GM21528 (cell line): ENCODE data around the gene HTT.
"Not testable (repeated sequence)": the region's sequence is repeated elsewhere in the genome, so short reads cannot be mapped to it uniquely, and the experiment has no call there.

Experiments
- ATAC-seq: cut with Tn5 transposase; IDR thresholded peaks from one replicate; pipeline ENCODE4 v1.9.1; 2021; ENCODE audit warnings: mild to moderate bottlenecking, moderate library complexity; ENCODE audit not compliant: unreplicated experiment, low FRiP score

HTT gene

DNA sequence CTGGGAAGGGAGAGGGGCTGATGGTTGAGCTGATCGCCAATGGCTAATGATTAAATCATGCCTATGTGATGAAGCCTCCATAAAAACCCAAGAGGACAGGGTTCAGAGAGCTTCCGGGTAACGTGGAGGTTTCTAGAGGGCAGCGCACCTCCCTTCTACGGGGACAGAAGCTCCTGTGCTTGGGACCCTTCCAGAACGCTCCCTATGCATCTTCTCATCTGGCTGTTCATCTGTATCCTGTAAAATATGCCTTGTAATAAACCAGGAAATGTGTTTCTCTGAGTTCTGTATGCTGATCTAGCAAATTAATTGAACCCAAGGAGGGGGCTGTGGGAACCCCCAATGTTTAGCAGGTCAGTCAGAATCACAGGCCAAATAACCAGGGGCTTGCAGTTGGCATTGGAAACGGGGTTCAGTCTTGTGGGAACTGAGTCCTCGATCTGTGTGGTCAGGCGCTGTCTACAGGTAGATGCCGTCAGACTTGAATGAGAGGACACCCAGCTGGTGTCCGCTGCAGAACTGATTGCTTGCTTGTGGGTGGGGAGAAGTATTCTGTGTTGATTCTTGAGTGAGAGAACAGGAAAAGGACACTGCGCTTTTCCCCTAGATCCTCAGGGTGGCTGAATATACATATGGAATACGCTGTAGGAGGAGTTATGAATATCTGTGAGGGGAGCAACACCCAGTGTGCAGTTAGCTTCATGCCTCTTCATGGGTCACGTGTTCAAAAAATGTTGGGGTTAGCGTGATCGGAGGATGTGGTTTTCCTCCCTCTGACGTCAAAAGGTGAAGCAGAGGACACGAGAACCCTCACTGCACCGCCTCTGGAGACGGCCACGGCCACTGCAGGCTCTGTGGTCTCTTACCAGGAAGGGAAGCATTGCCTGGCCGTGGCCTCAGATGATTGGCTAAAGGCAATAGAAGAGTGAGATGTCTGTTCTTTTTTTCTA lies 29.3 kb upstream of the HTT start:
- no peak for ATAC-seq

DNA sequence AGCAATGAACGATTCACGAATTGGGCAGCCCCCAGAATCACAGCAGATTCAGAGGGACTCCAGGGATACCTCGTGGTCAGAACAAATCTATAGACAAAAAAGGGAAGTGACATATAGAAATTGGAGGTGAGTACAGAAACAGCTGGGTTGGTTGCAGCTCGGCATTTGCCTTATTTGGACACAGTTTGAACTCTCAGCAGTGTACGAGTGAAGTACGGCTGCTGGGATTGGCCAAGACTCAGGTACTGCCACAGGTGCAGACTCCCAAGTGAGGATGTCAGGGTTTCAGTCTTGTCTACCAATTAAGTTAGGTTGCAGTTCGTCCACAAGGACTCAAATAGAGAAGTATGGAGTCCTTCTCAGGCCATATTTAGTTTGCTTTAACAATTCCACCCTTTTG lies 28.3 kb upstream of the HTT start:
- ATAC-seq: no peak

DNA sequence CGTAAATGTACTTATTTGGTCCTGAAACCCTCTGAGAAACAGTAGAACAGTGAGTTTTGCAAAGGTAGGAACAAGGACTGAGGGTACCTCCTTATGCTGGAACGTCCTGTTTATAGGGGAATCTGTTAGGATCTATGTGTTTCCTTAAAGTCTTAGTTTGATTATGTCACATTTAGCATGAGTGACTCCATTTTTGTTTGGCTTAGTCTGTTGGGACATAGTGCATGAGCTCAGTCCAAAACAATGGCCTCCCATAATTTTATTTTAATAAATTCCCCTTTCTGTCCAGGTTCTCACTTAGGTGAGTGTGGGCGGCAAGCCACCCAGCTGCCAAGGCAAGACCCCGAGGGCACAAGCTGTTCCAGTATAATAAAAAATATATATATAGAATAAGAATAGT lies 27.9 kb upstream of the HTT start:
- ATAC-seq: no peak

DNA sequence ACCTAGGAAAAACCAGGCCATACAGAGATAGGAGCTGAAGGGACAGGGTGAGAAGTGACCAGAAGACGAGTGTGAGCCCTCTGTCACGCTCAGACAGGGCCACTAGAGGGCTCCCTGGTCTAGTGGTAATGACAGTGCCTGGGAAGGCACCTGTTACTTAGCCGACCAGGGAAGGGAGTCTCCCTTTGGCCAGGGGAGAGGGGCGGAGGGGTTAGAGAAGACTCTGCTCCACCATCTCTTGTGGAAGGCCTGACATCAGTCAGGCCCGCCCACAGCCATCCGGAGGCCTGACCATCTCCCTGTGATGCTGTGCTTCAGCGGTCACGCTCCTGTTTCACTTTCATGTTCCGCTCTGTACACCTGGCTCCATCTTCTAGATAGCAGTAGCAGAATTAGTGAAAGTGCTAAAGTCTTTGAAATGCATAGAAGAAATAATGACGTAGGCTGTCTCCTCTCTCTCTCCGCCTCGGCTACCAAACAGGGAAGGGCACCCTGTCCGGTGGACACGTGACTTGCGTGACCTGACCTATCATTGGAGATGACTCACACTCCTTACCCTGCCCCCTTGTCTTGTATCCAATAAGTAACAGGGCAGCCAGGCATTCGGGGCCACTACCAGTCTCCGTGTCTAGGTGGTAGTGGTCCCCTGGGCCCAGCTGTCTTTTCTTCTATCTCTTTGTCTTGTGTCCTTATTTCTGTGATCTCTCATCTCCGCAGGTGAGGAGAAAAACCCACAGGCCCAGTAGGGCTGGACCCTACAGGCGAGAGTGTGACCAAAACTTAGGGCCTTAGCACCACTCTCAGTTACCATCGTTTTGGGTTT lies 26.8 kb upstream of the HTT start:
- ATAC-seq: peak; percentile 86

DNA sequence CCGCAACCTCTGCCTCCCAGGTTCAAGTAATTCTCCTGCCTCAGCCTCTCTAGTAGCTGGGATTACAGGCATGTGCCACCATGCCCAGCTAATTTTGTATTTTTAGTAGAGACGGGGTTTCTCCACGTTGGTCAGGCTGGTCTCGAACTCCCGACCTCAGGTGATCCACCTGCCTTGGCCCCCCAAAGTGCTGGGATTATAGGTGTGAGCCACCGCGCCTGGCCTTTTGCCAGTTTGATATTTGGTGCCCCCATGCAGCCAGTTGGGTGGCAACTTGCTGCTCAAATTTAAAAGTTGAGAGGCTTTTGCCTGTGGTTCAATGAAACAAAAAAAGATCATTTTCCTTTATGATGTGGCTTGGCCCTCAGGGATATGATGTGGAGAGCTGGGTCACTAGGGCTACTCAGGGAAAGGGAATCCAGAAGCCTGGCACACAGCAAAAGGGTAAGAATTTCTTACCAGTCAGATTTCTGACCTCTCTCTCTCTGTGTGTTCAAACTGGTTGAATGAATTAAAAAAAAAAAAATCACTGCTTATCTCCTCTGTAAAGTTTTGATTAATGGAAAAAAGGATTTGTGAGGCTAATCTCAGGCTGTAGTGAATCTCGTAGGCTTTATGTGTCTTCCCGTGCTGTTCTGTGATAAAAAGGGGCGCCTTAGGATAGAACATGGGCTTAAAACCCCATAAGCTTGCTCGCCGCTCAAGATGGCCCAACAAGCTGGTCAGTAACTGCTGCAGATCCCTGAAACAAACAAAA lies 23.2 kb upstream of the HTT start:
- not testable (repeated sequence) for ATAC-seq

DNA sequence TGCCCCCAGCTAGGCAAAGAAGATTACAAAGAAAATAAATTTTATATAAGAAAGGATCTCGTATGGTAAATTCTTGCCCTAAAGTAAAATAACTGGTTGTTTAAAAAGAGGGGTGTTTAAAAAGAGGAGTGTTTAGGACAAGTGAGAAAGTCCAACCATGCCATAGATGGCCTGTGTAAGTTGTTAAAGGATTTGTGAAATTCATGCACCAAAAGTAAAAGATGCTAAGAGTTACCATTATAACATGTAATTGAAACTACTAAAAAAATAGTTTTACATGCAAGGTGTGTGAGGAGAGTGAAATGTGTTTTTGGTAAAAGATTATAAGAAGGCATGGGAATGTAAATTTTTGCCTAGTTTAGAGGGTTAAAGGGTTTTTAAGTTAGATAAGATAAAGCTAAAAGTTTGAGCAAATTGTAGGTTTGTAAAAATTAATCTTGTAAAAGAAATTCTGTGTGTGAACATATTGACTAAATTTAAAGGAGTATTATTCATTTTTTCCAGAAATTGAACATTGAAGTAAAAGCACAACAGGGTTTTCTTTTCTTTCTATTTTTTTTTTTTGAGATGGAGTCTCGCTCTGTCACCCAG lies 20.2 kb upstream of the HTT start:
- ATAC-seq: no peak

DNA sequence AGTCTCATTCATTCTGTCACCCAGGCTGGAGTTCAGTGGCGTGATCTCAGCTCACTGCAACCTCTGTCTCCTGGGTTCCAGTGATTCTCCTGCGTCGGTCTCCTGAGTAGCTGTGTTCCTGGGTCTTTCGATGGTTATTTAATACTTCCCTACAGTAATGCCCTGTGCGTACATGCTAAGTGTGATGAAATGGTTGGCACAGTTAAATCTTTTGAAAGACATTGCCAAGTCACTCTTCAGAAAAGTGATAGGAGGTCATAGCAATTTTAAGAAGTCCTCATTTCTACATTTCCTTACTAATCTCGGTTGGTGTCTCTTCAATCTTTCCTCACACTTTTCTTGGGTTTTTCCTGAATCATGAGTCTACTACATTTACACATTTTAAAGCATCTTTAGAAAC lies 14.5 kb upstream of the HTT start:
- ATAC-seq: no peak

DNA sequence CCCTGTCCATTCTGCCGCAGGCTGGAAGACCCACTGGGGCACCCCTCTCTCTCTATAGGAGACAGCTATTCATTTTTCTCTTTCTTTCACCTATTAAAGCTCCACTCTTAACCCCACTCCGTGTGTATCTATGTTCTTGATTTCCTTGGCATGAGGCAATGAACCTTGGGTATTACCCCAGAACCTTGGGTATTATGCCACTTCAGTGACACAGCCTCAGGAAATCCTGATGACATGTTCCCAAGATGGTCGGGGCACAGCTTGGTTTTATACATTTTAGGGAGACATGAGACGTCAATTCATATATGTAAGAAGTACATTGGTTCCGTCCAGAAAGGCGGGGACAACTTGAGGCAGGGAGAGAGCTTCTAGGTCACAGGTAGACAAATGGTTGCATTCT lies 13.5 kb upstream of the HTT start:
- no peak for ATAC-seq

DNA sequence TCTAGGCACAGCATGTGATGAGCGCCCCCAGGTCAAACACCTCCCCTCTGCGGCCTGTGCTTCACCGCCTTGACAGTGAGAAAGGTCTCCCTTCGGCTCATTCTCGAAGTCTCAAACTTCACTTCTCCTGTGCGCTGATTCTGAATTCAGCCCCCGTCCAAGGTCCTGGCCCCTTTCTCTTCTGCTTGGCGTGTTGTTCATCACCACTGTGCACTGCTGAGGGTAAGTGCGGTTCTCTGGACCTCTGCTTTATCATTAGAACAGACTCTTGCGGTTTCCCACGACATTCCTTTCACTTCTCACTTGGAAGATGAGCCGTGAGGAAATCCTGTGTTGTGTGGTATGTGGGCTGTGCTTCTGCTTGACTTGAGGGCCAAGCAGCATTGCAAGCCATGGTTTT lies 12.0 kb upstream of the HTT start:
- ATAC-seq: no peak

DNA sequence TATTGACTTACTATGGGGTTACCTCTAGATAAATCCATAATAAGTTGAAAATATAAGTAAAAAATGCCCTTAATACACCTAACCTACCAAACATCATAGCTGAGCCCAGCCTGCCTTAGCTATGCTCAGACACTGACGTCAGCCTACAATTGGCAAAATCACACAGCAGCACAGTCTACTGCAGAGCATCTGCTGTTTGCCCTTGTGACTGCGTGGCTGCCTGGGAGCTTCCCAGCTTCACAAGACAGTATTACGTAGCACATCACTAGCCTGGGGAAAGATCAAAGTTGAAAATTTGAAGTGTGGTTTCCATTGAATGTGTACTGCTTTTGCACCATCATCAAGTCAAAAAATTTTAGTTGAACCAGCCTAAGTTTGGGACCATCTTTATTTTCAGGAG lies 8.9 kb upstream of the HTT start:
- ATAC-seq: no peak

DNA sequence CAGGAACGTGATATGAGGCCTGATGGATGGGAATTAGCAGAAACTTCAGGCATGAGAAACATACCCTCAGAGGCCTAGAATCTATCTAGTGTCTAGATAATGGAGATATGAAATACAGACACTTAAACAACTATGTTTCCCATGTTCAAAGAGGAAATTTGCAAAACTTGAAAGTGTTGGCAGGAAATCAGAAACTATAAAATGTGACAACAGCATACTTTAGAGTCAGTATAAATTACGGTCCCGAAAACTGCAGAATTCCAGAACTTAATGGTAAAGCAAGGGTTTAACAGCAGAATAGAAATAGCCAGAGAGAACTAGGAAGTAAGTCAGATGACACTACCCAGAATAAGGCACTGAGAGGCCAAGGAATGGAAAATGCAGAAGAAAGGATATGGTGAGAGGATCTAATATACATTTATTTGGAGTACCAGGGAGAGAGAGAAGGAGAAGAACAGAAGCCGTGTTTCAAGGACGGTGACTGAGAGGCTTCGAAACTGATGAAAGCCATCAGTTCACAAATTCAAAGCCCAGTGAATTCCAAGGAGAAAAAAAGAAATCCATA lies 7.6 kb upstream of the HTT start:
- ATAC-seq: no peak

DNA sequence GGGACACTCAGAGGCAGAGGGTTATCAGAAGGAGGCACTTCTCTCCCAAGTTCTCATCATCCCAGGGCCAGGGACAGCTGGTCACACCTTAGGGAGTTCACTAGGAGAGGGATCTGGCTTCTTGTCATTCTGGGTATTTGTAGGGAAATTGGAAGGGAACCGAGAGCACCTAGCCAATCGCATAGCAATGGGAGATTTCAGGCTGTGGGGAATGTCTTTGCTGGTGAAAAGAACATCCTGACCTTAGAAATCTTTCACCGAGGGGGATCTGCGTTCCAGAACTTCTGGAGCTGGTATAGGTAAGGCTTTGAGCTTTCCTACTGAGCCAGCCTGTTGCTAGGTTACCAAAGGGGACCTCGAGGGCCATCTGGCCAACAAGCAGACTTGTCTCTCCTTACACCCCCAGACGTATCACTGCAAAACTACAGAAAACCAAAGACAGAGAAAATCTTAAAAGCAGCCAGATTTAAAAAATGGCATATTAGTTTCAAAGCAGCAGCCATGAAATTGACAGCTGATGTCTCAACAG lies 6.9 kb upstream of the HTT start:
- no peak for ATAC-seq

DNA sequence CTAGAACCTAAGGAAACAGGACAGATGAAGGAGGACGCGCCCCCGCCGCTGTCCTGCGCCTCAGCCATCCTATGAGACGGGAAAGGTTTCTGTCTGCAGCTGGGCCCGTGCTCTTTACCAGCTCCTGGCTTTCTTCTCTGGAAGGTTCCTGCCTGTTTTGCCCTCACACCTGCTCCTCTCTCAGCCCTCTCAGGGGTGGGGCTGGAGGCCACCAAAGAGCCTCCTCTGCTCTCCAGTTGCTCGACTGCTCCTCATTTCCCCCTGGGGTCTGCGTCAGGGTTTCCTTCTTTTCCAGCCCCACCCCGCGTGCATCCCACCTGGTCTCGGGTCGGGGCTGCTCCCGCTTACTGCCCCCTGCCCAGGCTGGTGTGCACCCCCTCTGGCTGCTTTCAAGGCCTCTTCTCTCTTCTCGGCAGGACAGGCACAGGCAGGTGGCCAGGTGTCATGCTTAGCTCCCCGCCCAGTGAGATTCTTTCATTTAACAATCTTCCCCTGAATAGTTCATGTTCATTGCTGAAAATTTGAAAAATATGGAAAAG lies 4.8 kb upstream of the HTT start:
- no peak for ATAC-seq

DNA sequence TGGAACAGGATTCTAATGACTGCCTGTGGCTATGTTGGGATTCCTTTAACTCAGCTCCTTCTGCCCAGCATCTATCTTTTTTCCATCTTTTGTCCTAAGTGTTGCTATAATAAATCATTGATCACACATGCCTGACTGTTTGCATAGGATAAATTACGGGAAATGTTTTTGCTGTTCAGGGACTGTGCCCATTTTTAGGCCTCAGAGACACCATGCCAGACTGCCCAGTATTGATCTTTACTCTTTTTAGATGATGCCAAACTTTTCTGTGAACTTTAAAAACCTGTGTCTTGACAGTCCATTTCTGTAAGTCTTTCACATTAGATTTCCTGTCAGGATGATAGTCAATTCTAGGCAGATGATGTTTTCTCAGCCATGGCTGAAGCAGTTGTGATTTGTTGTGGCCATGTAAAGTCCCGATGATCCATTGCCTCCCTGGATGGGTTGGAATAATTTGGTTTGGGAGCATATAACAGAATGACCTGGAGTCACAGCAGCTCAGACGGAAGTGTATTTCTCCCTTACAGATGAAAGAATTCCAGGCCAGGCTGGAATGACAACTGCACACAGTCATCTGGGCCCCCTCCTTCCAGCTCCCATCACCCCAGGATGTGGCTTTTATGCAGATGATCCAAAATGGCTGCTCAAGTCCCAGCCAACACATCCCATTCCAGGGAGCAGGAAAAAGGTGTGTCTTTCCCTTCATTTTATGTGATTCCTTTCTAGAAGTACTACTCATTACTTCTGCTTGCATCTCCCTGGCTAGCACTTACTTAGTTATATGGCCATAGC lies 3.6 kb upstream of the HTT start:
- ATAC-seq: no peak

DNA sequence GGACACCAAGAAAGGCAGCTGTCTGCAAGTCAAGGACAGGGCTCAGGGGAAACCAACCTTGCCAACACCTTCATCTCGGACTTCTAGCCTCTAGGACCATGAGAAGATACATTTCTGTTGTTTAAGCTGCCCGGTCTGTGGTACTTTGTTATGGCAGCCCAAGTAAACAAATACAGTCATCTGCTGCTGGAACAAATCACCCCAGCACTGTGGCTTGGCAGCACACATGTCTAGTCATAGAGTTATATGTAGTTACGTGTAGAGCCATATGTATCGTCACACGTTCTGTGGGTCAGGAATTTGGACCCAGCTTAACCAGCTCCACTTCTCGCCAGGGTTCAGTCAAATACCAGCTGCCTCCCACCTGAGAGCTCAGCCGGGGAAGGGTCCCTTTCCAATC lies 2.7 kb upstream of the HTT start:
- no peak for ATAC-seq

DNA sequence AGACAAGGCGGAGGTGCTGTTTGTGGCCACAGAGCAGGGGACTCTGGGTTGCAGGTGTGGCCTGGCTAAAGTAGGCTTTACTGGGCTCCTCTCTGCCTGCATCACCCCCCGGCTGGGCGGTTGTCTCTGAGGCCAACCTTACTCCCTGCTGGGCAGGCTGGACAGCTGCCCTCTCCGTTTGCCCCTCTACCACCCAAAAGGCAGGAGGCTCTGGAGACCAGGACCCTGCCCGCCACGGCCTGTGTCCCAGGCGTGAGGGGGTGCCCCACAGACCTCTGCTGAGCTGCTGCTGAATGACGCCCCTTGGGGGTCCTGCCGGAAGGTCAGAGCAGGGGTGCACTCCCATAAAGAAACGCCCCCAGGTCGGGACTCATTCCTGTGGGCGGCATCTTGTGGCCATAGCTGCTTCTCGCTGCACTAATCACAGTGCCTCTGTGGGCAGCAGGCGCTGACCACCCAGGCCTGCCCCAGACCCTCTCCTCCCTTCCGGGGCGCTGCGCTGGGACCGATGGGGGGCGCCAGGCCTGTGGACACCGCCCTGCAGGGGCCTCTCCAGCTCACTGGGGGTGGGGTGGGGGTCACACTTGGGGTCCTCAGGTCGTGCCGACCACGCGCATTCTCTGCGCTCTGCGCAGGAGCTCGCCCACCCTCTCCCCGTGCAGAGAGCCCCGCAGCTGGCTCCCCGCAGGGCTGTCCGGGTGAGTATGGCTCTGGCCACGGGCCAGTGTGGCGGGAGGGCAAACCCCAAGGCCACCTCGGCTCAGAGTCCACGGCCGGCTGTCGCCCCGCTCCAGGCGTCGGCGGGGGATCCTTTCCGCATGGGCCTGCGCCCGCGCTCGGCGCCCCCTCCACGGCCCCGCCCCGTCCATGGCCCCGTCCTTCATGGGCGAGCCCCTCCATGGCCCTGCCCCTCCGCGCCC lies 1.1 kb upstream of the HTT start:
- peak; percentile 21 for ATAC-seq

DNA sequence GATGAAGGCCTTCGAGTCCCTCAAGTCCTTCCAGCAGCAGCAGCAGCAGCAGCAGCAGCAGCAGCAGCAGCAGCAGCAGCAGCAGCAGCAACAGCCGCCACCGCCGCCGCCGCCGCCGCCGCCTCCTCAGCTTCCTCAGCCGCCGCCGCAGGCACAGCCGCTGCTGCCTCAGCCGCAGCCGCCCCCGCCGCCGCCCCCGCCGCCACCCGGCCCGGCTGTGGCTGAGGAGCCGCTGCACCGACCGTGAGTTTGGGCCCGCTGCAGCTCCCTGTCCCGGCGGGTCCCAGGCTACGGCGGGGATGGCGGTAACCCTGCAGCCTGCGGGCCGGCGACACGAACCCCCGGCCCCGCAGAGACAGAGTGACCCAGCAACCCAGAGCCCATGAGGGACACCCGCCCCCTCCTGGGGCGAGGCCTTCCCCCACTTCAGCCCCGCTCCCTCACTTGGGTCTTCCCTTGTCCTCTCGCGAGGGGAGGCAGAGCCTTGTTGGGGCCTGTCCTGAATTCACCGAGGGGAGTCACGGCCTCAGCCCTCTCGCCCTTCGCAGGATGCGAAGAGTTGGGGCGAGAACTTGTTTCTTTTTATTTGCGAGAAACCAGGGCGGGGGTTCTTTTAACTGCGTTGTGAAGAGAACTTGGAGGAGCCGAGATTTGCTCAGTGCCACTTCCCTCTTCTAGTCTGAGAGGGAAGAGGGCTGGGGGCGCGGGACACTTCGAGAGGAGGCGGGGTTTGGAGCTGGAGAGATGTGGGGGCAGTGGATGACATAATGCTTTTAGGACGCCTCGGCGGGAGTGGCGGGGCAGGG lies 568 bp downstream of the HTT start:
- ATAC-seq: peak; percentile 14
